GM19452 (cell line): ENCODE results near the gene DNAJC22.
"Not testable (repeated sequence)": the region's sequence is repeated elsewhere in the genome, so short reads cannot be mapped to it uniquely, and the experiment has no call there.

ENCODE experiments used
- ATAC-seq: cut with Tn5 transposase; IDR thresholded peaks from one replicate; pipeline ENCODE4 v1.9.1; 2021; ENCODE audit not compliant: unreplicated experiment

Gene DNAJC22

GRCh38 chr12:49346659-49347310 is at the start of gene DNAJC22:
Gene DNAJC22, plus strand, starts transcription at chr12:49346888. Its CDS starts 1,985 bp downstream, at chr12:49348873.
- no peak for ATAC-seq

- no peak for ATAC-seq
Observed at GRCh38 chr12:49297695-49298060, 49.0 kb upstream of the DNAJC22 start.

GRCh38 chr12:49298160-49298559 is 48.5 kb upstream of the DNAJC22 start:
- ATAC-seq: no peak

GRCh38 chr12:49301760-49302159 is 44.9 kb upstream of the DNAJC22 start:
- no peak for ATAC-seq

- ATAC-seq: no peak
Observed at GRCh38 chr12:49304161-49304560, 42.5 kb upstream of the DNAJC22 start.

DNA sequence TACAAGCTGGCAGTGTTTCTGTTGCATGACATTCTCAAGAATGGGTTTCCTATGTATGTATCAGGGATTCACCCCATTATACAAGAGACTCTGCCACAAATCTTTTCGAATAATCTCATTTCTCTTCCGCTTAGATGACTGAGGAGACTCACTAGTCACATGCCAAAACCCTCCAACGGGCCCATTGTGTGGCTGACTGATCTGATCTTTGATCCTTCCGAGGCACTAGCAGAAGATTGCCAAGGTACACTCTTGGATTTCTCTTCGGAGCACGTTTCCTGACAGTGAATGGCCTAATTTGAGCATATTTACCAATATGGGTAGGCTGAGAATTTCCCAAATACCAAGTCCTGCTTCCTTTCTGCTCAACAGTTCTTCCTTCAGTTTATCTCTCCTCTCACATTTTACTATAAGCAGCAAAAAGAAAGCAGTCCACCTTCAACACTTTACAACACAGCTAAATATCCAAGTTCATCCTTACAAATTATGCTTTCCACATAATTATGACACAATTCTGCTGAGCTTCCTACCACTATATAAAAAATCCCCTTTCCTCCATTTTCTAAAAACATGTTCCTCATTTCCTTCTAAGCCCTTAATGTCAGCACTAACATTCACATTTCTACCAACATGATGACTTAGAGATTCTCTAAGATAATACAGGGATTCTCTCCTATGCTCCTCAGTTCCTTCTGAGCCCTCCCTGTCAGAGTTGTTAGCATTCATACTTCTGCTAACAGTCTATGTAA is 40.8 kb upstream of the DNAJC22 start:
- ATAC-seq: no peak

DNA sequence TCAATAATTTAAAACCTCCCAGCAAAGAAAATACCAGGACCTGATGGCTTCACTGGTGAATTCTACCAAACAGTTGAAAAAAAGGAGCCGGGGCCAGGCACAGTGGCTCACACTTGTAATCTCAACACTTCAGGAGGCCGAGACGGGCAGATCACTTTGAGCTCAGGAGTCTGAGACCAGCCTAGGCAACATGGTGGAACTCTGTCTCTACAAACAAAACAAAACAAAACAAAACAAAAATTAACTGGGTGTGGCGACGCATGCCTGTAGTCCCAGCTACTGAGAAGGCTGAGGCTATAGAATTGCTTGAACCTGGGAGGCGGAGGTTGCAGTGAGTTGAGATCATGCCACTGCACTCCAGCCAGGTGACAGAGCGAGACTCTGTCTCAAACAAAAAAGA is 37.3 kb upstream of the DNAJC22 start:
- ATAC-seq: no peak

DNA sequence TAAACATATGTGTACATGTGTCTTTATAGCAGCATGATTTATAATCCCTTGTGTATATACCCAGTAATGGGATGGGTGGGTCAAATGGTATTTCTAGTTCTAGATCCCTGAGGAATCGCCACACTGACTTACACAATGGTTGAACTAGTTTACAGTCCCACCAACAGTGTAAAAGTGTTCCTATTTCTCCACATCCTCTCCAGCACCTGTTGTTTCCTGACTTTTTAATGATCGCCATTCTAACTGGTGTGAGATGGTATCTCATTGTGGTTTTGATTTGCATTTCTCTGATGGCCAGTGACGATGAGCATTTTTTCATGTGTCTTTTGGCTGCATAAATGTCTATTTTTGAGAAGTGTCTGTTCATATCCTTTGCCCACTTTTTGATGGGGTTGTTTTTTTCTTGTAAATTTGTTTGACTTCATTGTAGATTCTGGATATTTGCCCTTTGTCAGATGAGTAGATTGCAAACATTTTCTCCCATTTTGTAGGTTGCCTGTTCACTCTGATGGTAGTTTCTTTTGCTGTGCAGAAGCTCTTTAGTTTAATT is 36.2 kb upstream of the DNAJC22 start:
- ATAC-seq: not testable (repeated sequence)

DNA sequence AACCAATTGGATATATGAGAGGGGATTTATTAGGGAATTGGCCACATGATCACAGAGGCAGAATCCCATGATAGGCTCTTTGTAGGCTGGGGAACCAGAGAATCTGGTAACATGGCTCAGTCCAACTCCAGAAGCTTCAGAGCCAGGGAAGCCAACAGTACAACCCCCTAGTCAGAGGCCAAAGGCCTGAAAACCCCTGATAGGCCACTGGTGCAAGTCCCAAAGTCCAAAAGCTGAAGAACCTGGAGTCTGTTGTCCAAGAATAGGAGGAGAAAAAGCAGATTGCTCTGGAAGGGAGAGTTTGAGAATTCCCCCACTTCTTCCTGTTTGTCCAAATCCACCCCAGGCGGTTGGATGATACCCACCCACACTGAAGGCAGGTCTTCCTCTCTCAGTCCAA is 31.9 kb upstream of the DNAJC22 start:
- no peak for ATAC-seq

DNA sequence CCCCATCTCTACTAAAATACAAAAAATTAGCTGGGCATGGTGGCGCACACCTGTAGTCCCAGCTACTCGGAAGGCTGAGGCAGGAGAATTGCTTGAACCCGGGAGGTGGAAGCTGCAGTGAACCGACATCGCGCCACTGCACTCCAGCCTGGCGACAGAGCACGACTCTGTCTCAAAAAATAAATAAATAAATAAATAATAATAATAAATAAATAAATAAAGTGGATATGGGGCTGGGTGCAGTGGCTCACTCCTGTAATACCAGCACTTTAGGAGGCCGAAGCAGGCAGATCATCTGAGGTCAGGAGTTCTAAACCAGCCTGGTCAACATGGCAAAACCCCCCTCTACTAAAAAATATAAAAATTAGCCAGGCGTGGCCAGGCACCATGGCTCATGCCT is 29.6 kb upstream of the DNAJC22 start:
- ATAC-seq: not testable (repeated sequence)

- not testable (repeated sequence) for ATAC-seq
Observed at GRCh38 chr12:49320411-49321103, 26.1 kb upstream of the DNAJC22 start.

DNA sequence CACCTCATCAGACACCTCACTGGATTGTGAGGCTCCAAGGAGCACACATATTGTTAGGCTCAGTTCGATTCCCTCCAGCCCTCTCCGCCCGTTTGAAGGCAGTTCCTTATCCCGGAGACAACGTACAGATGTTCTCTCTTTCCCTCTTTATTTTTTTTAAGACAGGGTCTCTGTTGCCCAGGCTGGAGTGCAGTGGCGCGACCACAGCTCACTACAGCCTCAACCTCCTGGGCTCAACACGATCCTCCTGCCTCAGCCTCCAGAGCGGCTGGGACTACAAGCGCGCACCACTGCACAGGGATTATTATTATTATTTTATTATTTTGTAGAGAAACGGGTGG is 24.4 kb upstream of the DNAJC22 start:
- no peak for ATAC-seq

DNA sequence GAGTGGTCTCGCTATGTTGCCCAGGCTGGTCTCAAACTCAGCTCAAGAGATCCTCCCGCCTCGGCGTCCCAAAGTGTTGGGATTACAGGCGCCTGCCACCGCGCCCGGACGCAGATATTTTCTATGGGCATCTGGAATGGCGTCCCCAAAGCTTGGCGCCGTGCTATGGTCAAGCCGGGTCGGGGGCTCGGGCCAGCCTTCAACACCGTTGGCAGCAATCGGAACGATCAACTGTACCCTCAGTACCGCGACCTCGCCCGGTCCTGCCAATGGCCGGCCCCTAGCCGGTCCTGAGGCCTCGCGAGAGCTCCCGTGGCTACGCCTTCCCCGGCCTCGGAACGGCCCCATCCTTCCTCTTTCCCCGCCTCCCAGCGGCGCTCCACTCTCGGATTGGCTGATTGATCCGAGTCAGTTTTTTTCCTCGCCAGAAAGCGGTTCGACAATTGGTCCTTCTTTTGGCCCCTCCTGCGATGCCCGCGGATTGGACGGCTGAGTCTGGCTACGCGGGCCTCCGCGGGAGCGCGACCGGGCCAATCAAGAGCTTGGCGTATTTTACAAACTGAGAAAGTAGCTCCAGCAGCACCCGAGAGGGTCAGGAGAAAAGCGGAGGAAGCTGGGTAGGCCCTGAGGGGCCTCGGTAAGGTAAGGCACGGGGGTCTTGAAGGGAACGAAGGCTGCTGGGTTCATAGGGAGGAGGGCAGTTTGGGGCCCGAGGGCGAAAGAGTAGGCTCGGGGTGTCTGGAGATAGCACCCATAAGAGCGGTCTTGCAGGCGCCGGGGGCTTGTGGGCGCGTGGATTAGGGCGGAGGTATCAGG is 23.8 kb upstream of the DNAJC22 start, which contains the start of gene TROAP:
TROAP (plus strand) TSS at position 548 of the 816 bp plus-strand sequence. CDS start 354 bp downstream, outside the sequence.
- peak; percentile 98 for ATAC-seq

GRCh38 chr12:49323524-49324097 is 23.1 kb upstream of the DNAJC22 start:
- ATAC-seq: no peak

GRCh38 chr12:49325606-49326005 is 21.1 kb upstream of the DNAJC22 start:
- ATAC-seq: no peak

DNA sequence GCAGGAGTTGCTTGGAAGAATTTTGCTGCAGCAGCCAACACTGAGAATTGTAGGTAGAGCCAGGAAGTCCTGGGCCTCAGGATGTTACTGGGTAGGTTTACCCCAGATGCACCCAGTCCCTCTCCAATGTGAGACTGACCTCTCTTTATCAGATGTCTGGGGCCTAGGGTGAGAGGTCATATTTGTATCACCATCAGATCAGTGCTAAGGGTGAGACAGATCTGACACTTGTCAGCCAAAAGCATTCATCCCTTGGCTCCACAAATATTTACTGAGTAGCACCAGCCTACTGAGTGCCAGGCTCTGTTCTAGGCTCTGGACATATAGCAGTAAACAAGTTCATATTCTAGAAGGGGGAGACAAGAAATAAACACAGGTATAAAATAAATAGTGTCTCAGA is 19.3 kb upstream of the DNAJC22 start:
- ATAC-seq: no peak

DNA sequence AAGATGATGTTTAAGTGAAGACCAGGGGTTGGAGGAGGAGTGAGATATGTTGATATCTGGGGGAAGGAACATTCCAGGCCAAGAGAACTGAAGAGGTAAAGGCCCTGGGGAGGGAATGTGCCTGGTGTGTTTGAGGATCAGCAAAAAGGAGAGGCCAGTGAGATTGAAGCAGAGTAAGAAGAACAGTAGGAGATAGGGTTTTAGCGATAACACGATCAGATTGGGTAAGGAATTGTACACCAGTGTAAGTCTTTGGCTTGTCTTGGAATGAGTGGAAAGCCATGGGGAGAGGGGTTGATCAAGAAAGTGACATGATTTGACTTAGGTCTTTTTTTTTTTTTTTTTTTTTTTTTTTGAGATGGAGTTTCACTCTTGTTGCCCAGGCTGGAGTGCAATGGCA is 18.8 kb upstream of the DNAJC22 start:
- ATAC-seq: no peak

DNA sequence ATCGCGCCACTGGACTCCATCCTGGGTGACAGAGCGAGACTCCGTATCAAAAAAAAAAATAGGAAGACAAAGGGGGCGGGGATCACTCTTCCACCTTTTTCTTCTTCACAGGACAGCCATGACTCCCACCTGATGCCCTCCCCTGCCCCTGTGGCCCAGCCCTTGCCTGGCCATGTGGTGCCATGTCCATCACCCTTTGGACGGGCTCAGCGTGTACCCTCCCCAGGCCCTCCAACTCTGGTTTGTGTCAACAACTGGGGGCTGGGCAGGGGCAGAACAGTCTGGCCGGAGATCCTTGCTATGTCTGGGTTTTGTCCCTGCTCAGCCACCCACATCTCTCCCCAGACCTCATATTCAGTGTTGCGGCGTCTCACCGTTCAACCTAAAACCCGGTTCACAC is 17.9 kb upstream of the DNAJC22 start:
- ATAC-seq: no peak

GRCh38 chr12:49330032-49330619 is 16.6 kb upstream of the DNAJC22 start:
- ATAC-seq: no peak
